ENCODE measurements around the gene PRIMPOL. TPM values are rescaled to one million over a fixed set of nuclear protein-coding genes. Genes with fewer than 3 reads are reported as not detected.

Gene PRIMPOL
- total and polyA plus RNA-seq, 9 of the 15 experiments (the other 6 are each of a cell fraction or from before 2014, with no cell fraction given): 11.0 to 32.0 (median 16.1) TPM

DNA sequence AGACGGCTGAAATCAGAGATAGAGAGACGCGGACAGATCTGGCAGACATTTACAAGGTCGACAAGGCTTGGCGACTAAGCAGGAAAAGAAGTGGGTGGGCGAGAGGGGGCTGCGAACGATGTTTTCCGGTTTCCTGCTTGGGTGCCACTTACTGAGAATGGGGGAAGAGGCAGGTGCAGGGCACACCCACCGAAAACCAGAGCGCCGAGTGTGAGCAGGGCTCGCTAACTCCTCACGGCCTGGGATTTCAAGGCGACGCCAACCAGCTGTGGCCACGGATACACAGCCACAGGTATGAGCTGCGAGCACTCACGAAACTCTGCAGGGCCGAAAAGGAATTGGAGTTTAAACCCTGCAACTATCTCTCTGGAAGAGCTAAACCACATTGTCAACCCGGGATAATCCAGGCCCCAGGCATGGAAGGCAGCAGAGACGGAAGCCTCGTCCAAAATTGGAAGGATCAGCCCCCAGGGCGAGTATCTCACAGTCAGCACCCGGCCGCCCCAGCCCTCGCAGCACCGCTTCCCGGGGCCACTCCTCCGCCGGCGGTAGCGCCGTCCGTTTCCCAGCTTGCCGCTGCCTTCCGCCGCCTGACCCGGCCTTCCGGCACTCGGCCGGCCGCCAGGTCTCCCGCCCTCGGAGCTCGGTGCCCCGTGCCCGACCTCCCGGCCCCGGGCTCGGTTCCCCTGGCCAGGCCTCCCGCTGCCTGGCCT, 1.1 kb upstream of the PRIMPOL start (continued):
- TF ChIP-seq, protein P1, sequence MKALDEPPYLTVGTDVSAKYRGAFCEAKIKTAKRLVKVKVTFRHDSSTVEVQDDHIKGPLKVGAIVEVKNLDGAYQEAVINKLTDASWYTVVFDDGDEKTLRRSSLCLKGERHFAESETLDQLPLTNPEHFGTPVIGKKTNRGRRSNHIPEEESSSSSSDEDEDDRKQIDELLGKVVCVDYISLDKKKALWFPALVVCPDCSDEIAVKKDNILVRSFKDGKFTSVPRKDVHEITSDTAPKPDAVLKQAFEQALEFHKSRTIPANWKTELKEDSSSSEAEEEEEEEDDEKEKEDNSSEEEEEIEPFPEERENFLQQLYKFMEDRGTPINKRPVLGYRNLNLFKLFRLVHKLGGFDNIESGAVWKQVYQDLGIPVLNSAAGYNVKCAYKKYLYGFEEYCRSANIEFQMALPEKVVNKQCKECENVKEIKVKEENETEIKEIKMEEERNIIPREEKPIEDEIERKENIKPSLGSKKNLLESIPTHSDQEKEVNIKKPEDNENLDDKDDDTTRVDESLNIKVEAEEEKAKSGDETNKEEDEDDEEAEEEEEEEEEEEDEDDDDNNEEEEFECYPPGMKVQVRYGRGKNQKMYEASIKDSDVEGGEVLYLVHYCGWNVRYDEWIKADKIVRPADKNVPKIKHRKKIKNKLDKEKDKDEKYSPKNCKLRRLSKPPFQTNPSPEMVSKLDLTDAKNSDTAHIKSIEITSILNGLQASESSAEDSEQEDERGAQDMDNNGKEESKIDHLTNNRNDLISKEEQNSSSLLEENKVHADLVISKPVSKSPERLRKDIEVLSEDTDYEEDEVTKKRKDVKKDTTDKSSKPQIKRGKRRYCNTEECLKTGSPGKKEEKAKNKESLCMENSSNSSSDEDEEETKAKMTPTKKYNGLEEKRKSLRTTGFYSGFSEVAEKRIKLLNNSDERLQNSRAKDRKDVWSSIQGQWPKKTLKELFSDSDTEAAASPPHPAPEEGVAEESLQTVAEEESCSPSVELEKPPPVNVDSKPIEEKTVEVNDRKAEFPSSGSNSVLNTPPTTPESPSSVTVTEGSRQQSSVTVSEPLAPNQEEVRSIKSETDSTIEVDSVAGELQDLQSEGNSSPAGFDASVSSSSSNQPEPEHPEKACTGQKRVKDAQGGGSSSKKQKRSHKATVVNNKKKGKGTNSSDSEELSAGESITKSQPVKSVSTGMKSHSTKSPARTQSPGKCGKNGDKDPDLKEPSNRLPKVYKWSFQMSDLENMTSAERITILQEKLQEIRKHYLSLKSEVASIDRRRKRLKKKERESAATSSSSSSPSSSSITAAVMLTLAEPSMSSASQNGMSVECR (CRISPR knock-in tag; IDR thresholded peaks at IDR 0.05): peak; percentile 66; the same call in 1 of the 2 replicates
- TF ChIP-seq, protein P2, sequence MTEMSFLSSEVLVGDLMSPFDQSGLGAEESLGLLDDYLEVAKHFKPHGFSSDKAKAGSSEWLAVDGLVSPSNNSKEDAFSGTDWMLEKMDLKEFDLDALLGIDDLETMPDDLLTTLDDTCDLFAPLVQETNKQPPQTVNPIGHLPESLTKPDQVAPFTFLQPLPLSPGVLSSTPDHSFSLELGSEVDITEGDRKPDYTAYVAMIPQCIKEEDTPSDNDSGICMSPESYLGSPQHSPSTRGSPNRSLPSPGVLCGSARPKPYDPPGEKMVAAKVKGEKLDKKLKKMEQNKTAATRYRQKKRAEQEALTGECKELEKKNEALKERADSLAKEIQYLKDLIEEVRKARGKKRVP (CRISPR knock-in tag; IDR thresholded peaks at IDR 0.05): peak; percentile 23; the same call in 1 of the 2 replicates
- TF ChIP-seq, protein P3, sequence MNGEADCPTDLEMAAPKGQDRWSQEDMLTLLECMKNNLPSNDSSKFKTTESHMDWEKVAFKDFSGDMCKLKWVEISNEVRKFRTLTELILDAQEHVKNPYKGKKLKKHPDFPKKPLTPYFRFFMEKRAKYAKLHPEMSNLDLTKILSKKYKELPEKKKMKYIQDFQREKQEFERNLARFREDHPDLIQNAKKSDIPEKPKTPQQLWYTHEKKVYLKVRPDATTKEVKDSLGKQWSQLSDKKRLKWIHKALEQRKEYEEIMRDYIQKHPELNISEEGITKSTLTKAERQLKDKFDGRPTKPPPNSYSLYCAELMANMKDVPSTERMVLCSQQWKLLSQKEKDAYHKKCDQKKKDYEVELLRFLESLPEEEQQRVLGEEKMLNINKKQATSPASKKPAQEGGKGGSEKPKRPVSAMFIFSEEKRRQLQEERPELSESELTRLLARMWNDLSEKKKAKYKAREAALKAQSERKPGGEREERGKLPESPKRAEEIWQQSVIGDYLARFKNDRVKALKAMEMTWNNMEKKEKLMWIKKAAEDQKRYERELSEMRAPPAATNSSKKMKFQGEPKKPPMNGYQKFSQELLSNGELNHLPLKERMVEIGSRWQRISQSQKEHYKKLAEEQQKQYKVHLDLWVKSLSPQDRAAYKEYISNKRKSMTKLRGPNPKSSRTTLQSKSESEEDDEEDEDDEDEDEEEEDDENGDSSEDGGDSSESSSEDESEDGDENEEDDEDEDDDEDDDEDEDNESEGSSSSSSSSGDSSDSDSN (IDR thresholded peaks at IDR 0.05; ENCODE audit: borderline replicate concordance in 1 of 2, low read depth in 2 of 2, low read length in 2 of 2): peak in 1 of 2 experiments; percentile 66; a peak in 2 of 4 replicates
- TF ChIP-seq HDAC8 (tag; IDR thresholded peaks at IDR 0.05): no peak
- TF ChIP-seq RBM39 (optimal IDR thresholded peaks at IDR 0.05; ENCODE audit: low read depth, low read length): no peak
- TF ChIP-seq GATAD2B (IDR thresholded peaks at IDR 0.05; ENCODE audit: borderline replicate concordance): 0 out of 2 replicates have a peak, but pooled peaks have one; percentile 2
- TF ChIP-seq, protein P4, sequence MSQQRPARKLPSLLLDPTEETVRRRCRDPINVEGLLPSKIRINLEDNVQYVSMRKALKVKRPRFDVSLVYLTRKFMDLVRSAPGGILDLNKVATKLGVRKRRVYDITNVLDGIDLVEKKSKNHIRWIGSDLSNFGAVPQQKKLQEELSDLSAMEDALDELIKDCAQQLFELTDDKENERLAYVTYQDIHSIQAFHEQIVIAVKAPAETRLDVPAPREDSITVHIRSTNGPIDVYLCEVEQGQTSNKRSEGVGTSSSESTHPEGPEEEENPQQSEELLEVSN (IDR thresholded peaks at IDR 0.05; ENCODE audit: borderline replicate concordance in 1 of 2, extremely low read depth in 1 of 2, insufficient read depth in 1 of 2, insufficient read length in 1 of 2, low read depth in 1 of 2, low read length in 1 of 2, poor library complexity in 1 of 2, severe bottlenecking in 1 of 2): peak in 1 of 2 experiments; percentile 52
- no peak for TF ChIP-seq RBM22 (IDR thresholded peaks at IDR 0.05; ENCODE audit: low read depth, low read length, poor library complexity, severe bottlenecking)
- TF ChIP-seq ILF3 (IDR thresholded peaks at IDR 0.05; ENCODE audit: borderline replicate concordance): no peak
- TF ChIP-seq CREM (IDR thresholded peaks at IDR 0.05; ENCODE audit: low read depth): peak; percentile 4; the same call in 1 of the 2 replicates
- 0 out of 2 replicates have a peak, but pooled peaks have one; percentile 2 for TF ChIP-seq CBFA2T3 (IDR thresholded peaks at IDR 0.05)
- TF ChIP-seq ETV1 (tag; conservative IDR thresholded peaks at IDR 0.05; ENCODE audit: low read depth): 0 out of 2 replicates have a peak, but pooled peaks have one; percentile 11
- TF ChIP-seq PRMT5 (CRISPR knock-in tag; IDR thresholded peaks at IDR 0.05): no peak
- TF ChIP-seq, protein P5, sequence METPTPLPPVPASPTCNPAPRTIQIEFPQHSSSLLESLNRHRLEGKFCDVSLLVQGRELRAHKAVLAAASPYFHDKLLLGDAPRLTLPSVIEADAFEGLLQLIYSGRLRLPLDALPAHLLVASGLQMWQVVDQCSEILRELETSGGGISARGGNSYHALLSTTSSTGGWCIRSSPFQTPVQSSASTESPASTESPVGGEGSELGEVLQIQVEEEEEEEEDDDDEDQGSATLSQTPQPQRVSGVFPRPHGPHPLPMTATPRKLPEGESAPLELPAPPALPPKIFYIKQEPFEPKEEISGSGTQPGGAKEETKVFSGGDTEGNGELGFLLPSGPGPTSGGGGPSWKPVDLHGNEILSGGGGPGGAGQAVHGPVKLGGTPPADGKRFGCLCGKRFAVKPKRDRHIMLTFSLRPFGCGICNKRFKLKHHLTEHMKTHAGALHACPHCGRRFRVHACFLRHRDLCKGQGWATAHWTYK (CRISPR knock-in tag; IDR thresholded peaks at IDR 0.05): 0 out of 2 replicates have a peak, but pooled peaks have one; percentile 37

All from K562 (cell line).